ENCODE results near the gene DSCAM. TPM values are rescaled to one million over a fixed set of nuclear protein-coding genes. Genes with fewer than 3 reads are reported as not detected.

Gene DSCAM
- total RNA-seq, 4 donors from 2014 or later: not detected

DNA sequence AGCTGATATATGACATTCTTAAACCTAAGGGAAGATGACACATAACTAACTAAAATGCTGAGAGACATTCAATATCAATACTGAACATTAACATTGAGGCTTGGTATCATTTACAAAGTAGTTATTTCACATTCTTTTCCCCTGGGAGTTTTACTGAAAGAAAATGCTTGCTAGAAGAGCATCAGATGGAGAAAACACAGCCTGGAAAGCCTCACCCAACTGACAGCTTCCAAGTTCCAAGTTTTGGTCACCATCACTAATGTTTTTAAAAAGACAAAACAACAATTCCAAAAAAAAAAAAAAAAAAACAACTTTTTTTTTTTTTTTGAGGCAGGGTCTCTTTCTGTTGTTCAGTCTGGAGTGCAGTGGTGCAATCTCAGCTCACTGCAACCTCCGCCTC, 80.6 kb downstream of the DSCAM start:
- Histone ChIP-seq H3K9me3 (no peaks in the 10 kb centered on the region), H3K27me3 (peaks cover 19% of the 10 kb centered on the region), H3K27ac (no peak overlapping the region), H3K4me1 (no peaks in the 10 kb centered on the region), H3K4me3 (no peak overlapping the region), H3K36me3 (no peaks in the 10 kb centered on the region)
- ATAC-seq: no peak
- TF ChIP-seq POLR2A (IDR thresholded peaks at IDR 0.05): no peak
- TF ChIP-seq, protein P1, sequence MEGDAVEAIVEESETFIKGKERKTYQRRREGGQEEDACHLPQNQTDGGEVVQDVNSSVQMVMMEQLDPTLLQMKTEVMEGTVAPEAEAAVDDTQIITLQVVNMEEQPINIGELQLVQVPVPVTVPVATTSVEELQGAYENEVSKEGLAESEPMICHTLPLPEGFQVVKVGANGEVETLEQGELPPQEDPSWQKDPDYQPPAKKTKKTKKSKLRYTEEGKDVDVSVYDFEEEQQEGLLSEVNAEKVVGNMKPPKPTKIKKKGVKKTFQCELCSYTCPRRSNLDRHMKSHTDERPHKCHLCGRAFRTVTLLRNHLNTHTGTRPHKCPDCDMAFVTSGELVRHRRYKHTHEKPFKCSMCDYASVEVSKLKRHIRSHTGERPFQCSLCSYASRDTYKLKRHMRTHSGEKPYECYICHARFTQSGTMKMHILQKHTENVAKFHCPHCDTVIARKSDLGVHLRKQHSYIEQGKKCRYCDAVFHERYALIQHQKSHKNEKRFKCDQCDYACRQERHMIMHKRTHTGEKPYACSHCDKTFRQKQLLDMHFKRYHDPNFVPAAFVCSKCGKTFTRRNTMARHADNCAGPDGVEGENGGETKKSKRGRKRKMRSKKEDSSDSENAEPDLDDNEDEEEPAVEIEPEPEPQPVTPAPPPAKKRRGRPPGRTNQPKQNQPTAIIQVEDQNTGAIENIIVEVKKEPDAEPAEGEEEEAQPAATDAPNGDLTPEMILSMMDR (IDR thresholded peaks at IDR 0.05): no peak
- TF ChIP-seq POLR2AphosphoS5 (IDR thresholded peaks at IDR 0.05): no peak
- no peak for TF ChIP-seq EP300 (IDR thresholded peaks at IDR 0.05)
- no CpG with 5 or more reads among the region's 1 CpG for WGBS, 2 donors (ENCODE audit: low coverage in 1 of 2)

DNA sequence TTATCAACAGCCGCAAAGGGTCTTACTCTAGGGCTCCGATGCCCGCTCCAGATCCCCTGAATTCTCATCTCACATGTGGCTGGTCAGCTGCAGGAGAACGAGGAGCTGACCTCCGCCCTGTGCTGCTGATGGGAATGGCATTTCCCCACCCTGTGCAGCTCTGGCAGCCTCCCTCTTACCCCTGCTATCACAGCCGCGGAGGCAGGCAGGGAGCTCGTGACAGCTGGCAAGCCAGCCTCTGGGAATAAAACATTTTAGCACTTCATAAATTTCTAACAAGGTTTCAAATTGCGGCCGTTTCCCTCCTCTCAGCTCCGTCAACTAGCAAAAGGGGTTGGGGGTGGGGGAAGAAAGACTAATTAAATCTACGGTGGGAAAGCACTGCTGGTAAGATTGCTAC, 81.1 kb downstream of the DSCAM start:
- 7 to 21% methylated on average over 4 to 9 of the region's 12 CpGs for WGBS, 2 donors (ENCODE audit: low coverage in 1 of 2)
- Histone ChIP-seq H3K4me3 (no peak overlapping the region), H3K4me1 (no peaks in the 10 kb centered on the region), H3K9me3 (no peaks in the 10 kb centered on the region), H3K27ac (no peak overlapping the region), H3K36me3 (no peaks in the 10 kb centered on the region), H3K27me3 (peaks cover 20% of the 10 kb centered on the region)
- TF ChIP-seq POLR2AphosphoS5 (IDR thresholded peaks at IDR 0.05) (no peak), POLR2A (IDR thresholded peaks at IDR 0.05) (no peak), EP300 (IDR thresholded peaks at IDR 0.05) (no peak)
- TF ChIP-seq, protein P1 (IDR thresholded peaks at IDR 0.05): no peak
- ATAC-seq: no peak

GRCh38 chr21:40760821-40761220, 86.1 kb downstream of the DSCAM start:
- Histone ChIP-seq H3K36me3 (no peaks in the 10 kb centered on the region), H3K9me3 (no peaks in the 10 kb centered on the region), H3K4me1 (no peaks in the 10 kb centered on the region), H3K4me3 (no peak overlapping the region), H3K27me3 (peaks cover 29% of the 10 kb centered on the region), H3K27ac (no peak overlapping the region)
- TF ChIP-seq EP300 (IDR thresholded peaks at IDR 0.05) (no peak), POLR2A (IDR thresholded peaks at IDR 0.05) (no peak), POLR2AphosphoS5 (IDR thresholded peaks at IDR 0.05) (no peak)
- TF ChIP-seq, protein P1 (IDR thresholded peaks at IDR 0.05): no peak
- no peak for ATAC-seq
- 56 to 67% methylated on average over 1 of the region's 2 CpGs for WGBS, 2 donors (ENCODE audit: low coverage in 1 of 2)

DNA sequence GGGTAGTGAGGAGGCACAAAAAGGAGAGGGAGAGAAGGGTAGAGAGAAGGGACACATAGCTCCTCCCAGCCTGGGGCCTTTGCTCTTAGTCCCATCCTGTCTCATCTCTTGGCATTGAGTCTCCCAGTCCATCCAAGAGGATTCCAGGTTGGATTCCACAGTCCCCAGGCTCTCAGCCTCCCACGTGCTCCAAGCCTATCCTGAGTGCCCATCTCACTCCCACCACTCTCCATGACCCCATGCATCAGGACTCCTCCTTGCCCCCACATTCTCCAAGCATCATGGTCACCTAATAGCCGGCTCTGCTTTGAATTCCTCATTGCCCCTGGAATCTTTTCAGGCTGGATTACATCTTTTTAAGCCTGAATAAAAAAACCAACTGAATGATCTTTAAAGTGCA, 87.9 kb downstream of the DSCAM start:
- ATAC-seq: no peak
- Histone ChIP-seq H3K27ac (no peak overlapping the region), H3K9me3 (no peaks in the 10 kb centered on the region), H3K27me3 (peaks cover 15% of the 10 kb centered on the region), H3K36me3 (no peaks in the 10 kb centered on the region), H3K4me1 (no peaks in the 10 kb centered on the region), H3K4me3 (no peak overlapping the region)
- TF ChIP-seq POLR2A (IDR thresholded peaks at IDR 0.05): no peak
- no peak for TF ChIP-seq EP300 (IDR thresholded peaks at IDR 0.05)
- WGBS, 2 donors (ENCODE audit: low coverage in 1 of 2): 40 to 58% methylated on average over 1 to 2 of the region's 2 CpGs

DNA sequence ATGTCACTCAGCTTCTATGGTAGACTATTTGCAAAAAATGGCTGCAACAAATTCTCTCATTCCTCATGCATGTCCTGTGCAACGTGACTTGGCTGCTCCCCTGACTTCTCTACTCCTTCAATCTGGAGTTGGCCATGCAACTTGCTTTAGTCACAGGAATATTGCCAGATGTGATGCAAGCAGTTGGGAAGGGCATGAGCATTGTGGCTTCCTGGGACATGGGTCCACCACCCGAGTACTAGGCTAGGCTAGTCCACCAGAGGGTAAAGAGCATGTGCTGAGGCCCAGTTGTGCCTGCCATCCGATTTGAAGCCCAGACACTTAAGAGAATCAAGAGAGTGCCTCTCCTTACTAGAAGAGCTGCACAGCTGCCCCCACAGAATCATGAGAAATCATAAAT, 89.6 kb downstream of the DSCAM start:
- no peaks in the 10 kb centered on the region for H3K4me1 ChIP-seq
- H3K27ac ChIP-seq: no peak overlapping the region
- whole genome bisulfite sequencing, 2 donors (ENCODE audit: low coverage in 1 of 2): 33 to 60% methylated on average over 1 of the region's 3 CpGs
- H3K4me3 ChIP-seq: no peak overlapping the region
- H3K9me3 ChIP-seq: no peaks in the 10 kb centered on the region
- H3K36me3 ChIP-seq: no peaks in the 10 kb centered on the region
- peaks cover 15% of the 10 kb centered on the region for H3K27me3 ChIP-seq
- ATAC-seq: no peak
- no peak for TF ChIP-seq POLR2A (IDR thresholded peaks at IDR 0.05)
- TF ChIP-seq, protein P1 (IDR thresholded peaks at IDR 0.05): no peak
- TF ChIP-seq EP300 (IDR thresholded peaks at IDR 0.05): no peak
- TF ChIP-seq POLR2AphosphoS5 (IDR thresholded peaks at IDR 0.05): no peak

All from gastroesophageal sphincter (tissue), 4 donors.